Liver (tissue), 9 donors: ENCODE measurements around the gene CALY. TPM values are rescaled to one million over a fixed set of nuclear protein-coding genes. Genes with fewer than 3 reads are reported as not detected.
"Not testable (repeated sequence)": the region's sequence is repeated elsewhere in the genome, so short reads cannot be mapped to it uniquely, and the experiment has no call there.

ENCODE experiments used
- DNase-seq: peaks from one replicate; pipeline ENCODE4 v3.0.0-alpha.2; 2017; ENCODE audit warnings: low spot score
- H3K27ac ChIP-seq, 2 donors: one replicate each; pipeline ENCODE4 v1.7.0; 2013; ENCODE audit warnings: inconsistent platforms in 2 of 2, low read length in 2 of 2, control low read depth in 1 of 2, low read depth in 1 of 2, mild to moderate bottlenecking in 1 of 2
- H3K27me3 ChIP-seq, 4 donors: one replicate each; pipeline versions ENCODE4 v1.6.1 to v1.7.0; 2013; ENCODE audit warnings: low read length in 3 of 4, inconsistent platforms in 1 of 4, mild to moderate bottlenecking in 1 of 4, moderate library complexity in 1 of 4; ENCODE audit not compliant: control insufficient read depth in 4 of 4, insufficient read depth in 4 of 4
- H3K36me3 ChIP-seq, 4 donors: one replicate each; pipeline versions ENCODE4 v1.6.1 to v1.7.0; 2013; ENCODE audit warnings: low read length in 3 of 4, mild to moderate bottlenecking in 3 of 4, low read depth in 1 of 4, moderate library complexity in 1 of 4; ENCODE audit not compliant: control insufficient read depth in 4 of 4, insufficient read depth in 3 of 4
- H3K4me1 ChIP-seq, 4 donors: one replicate each; pipeline versions ENCODE4 v1.6.1 to v1.7.0; 2013; ENCODE audit warnings: low read length in 3 of 4, mild to moderate bottlenecking in 3 of 4, moderate library complexity in 1 of 4; ENCODE audit not compliant: control insufficient read depth in 4 of 4, insufficient read depth in 4 of 4
- H3K4me3 ChIP-seq, 3 donors: one replicate each; pipeline versions ENCODE4 v1.6.1 to v1.7.0; 2013; ENCODE audit warnings: low read length in 3 of 3, control low read depth in 1 of 3, low read depth in 1 of 3, mild to moderate bottlenecking in 1 of 3
- H3K9ac ChIP-seq, 2 donors: one replicate each; pipeline ENCODE4 v1.7.0; 2013; ENCODE audit warnings: low read length in 2 of 2, mild to moderate bottlenecking in 2 of 2, moderate library complexity in 2 of 2, control low read depth in 1 of 2, low read depth in 1 of 2
- H3K9me3 ChIP-seq, 4 donors: one replicate each; pipeline versions ENCODE4 v1.6.1 to v1.7.0; 2013; ENCODE audit warnings: low read length in 3 of 4; ENCODE audit not compliant: control insufficient read depth in 4 of 4
- CTCF ChIP-seq: fragments of 150-350 bp; IDR thresholded peaks from 2 replicates; pipeline ENCODE4 v1.5.1; 2017; ENCODE audit warnings: improper control_type of control experiment, low read depth, low read length; ENCODE audit not compliant: missing input control
- EGR1 ChIP-seq, 2 donors: IDR thresholded peaks; 2 replicates each; pipeline ENCODE4 v1.6.1; 2016 to 2018; ENCODE audit warnings: antibody characterized with exemption in 2 of 2, low read depth in 2 of 2
- FOXA1 ChIP-seq: IDR thresholded peaks from 2 replicates; pipeline ENCODE4 v1.6.1; 2016; ENCODE audit warnings: antibody characterized with exemption
- FOXA2 ChIP-seq: IDR thresholded peaks from 2 replicates; pipeline ENCODE4 v1.6.1; 2016; ENCODE audit warnings: antibody characterized with exemption
- GABPA ChIP-seq, 2 donors: IDR thresholded peaks in 1 of 2; conservative IDR thresholded peaks in 1 of 2; 2 replicates each; pipeline ENCODE4 v1.6.1; 2016; ENCODE audit warnings: antibody characterized with exemption in 2 of 2, mild to moderate bottlenecking in 1 of 2, moderate library complexity in 1 of 2
- HNF4A ChIP-seq, 2 donors: conservative IDR thresholded peaks; 2 replicates each; pipeline ENCODE4 v1.6.1; 2016; ENCODE audit warnings: antibody characterized with exemption in 2 of 2, mild to moderate bottlenecking in 2 of 2
- HNF4G ChIP-seq: IDR thresholded peaks from 2 replicates; pipeline ENCODE4 v1.6.1; 2016; ENCODE audit warnings: antibody characterized with exemption
- MAX ChIP-seq: IDR thresholded peaks from 2 replicates; pipeline ENCODE4 v1.6.1; 2016; ENCODE audit warnings: antibody characterized with exemption
- RAD21 ChIP-seq, 2 donors: IDR thresholded peaks; 2 replicates each; pipeline ENCODE4 v1.6.1; 2016; ENCODE audit warnings: antibody characterized with exemption in 2 of 2, mild to moderate bottlenecking in 2 of 2
- REST ChIP-seq: IDR thresholded peaks from 2 replicates; pipeline ENCODE4 v1.6.1; 2016; ENCODE audit warnings: antibody characterized with exemption, mild to moderate bottlenecking
- RXRA ChIP-seq, 2 donors: IDR thresholded peaks; 2 replicates each; pipeline ENCODE4 v1.6.1; 2017 to 2018; ENCODE audit warnings: antibody characterized with exemption in 2 of 2, mild to moderate bottlenecking in 1 of 2
- SP1 ChIP-seq: IDR thresholded peaks from 2 replicates; pipeline ENCODE4 v1.6.1; 2018; ENCODE audit warnings: antibody characterized with exemption, mild to moderate bottlenecking
- TAF1 ChIP-seq: conservative IDR thresholded peaks from 2 replicates; pipeline ENCODE4 v1.6.1; 2016; ENCODE audit warnings: antibody characterized with exemption, mild to moderate bottlenecking
- YY1 ChIP-seq: IDR thresholded peaks from 2 replicates; pipeline ENCODE4 v1.6.1; 2016; ENCODE audit warnings: antibody characterized with exemption, mild to moderate bottlenecking
- ZBTB33 ChIP-seq: IDR thresholded peaks from 2 replicates; pipeline ENCODE4 v1.6.1; 2016; ENCODE audit warnings: antibody characterized with exemption
- WGBS: extraction: QIAGEN DNeasy Blood & Tissue Kit; methylation state at CpG from one replicate; pipeline ENCODE4 v1.1.7; 2013; 5-methylcytosine and 5-hydroxymethylcytosine counted together
- polyA plus RNA-seq, 2 donors: library from polyadenylated mRNA; stranded (reverse) in 1 of 2; unstranded in 1 of 2; fragments of 200-250 nt in 1 of 2; fragments of >200 nt in 1 of 2; fragmentation: Nextera tagmentation in 1 of 2; extraction: Ambion mirVana in 1 of 2; gene quantifications; one replicate each; pipeline versions ENCODE4 v1.2.1 to v1.2.3, GENCODE V29; 2013 to 2015
- total RNA-seq, 2 donors: library from RNA; depleted of rRNA; stranded (reverse); fragments of >200 nt; gene quantifications; one replicate each; pipeline ENCODE4 v1.2.3, GENCODE V29; 2014
- donor health status: healthy.
- donor health status: healthy.
- donor health status: healthy.
- donor health status: healthy.
- donor health status: healthy.

Gene CALY
- total and polyA plus RNA-seq, 4 donors, result 0.07 TPM; not detected in 3

- no peak overlapping the region for H3K4me3 ChIP-seq
- peaks cover 3 to 34% (median 19%) of the 10 kb centered on the region in 4 donors for H3K4me1 ChIP-seq
- peaks cover 30 to 59% (median 52%) of the 10 kb centered on the region in 4 donors for H3K36me3 ChIP-seq
- H3K27me3 ChIP-seq, result no peaks in the 10 kb centered on the region
- WGBS, result 93% methylated on average over 7 of the region's 7 CpGs
- H3K27ac ChIP-seq, result no peak overlapping the region
- DNase-seq, result no peak
- H3K9ac ChIP-seq, result no peak overlapping the region
- H3K9me3 ChIP-seq, result no peaks in the 10 kb centered on the region
- no peak for TF ChIP-seq FOXA2
- TF ChIP-seq REST, result no peak
- TF ChIP-seq HNF4A (conservative IDR thresholded peaks at IDR 0.05), result no peak
- no peak for TF ChIP-seq GABPA (IDR thresholded peaks at IDR 0.05 in 1 of 2, conservative IDR thresholded peaks at IDR 0.05 in 1 of 2)
- TF ChIP-seq MAX, result no peak
- TF ChIP-seq ZBTB33, result no peak
- no peak for TF ChIP-seq RXRA (IDR thresholded peaks at IDR 0.05)
- TF ChIP-seq CTCF, result no peak
- TF ChIP-seq EGR1 (IDR thresholded peaks at IDR 0.05; ENCODE audit: low read depth in 2 of 2), result no peak
- no peak for TF ChIP-seq TAF1
- TF ChIP-seq YY1, result no peak
- no peak for TF ChIP-seq RAD21 (IDR thresholded peaks at IDR 0.05)
- TF ChIP-seq HNF4G, result no peak
- TF ChIP-seq FOXA1, result no peak
- no peak for TF ChIP-seq SP1
Observed at GRCh38 chr10:133368153-133368552, 31.5 kb upstream of the CALY start.

- not testable (repeated sequence) for DNase-seq
- peaks cover 3 to 34% (median 19%) of the 10 kb centered on the region in 4 donors for H3K4me1 ChIP-seq
Observed at GRCh38 chr10:133367461-133367860, 30.8 kb upstream of the CALY start.

More at GRCh38 chr10:133367461-133367860, 30.8 kb upstream of the CALY start:
- not testable (repeated sequence) for H3K4me3 ChIP-seq, H3K27ac ChIP-seq, H3K9me3 ChIP-seq, H3K27me3 ChIP-seq, H3K9ac ChIP-seq
- 90% methylated on average over 4 of the region's 7 CpGs for WGBS
- peaks cover 35 to 66% (median 56%) of the 10 kb centered on the region in 4 donors for H3K36me3 ChIP-seq
